GM12878 (cell line): ENCODE results near the gene GNAQ. TPM values are rescaled to one million over a fixed set of nuclear protein-coding genes. Genes with fewer than 3 reads are reported as not detected.

ENCODE experiments used
- ATAC-seq: fragments of 200-7000 bp; cut with Tn5 transposase; 3 replicates; pipeline ENCODE4 v1.9.1; 2020; ENCODE audit warnings: mild to moderate bottlenecking, moderate library complexity
- BruUV-seq: library from RNA; stranded (reverse); fragments of 400-500 nt; replicated peaks from 2 replicates; lab custom pipeline; 2021; lab: Mats Ljungman, UMichigan
- CTCF ChIA-PET: fragments of 300-600 bp; sonication (Branson Sonifier 250); formaldehyde crosslinking; extraction: SDS; loops from one replicate; lab custom pipeline; 2021; ENCODE audit warnings: inconsistent platforms; lab: Yijun Ruan, JAX
- POLR2A ChIA-PET: fragments of 350-600 bp; formaldehyde crosslinking; extraction: SDS; loops from one replicate; lab custom pipeline; 2021; ENCODE audit warnings: inconsistent platforms; lab: Charles Lee
- RAD21 ChIA-PET: fragments of 300-600 bp; sonication (Branson Sonifier 250); formaldehyde crosslinking; loops from one replicate; lab custom pipeline; 2023; ENCODE audit warnings: antibody characterized with exemption; ENCODE audit not compliant: unreplicated experiment; lab: Charles Lee
- SMC1A ChIA-PET: fragments of 300-600 bp; sonication (Branson Sonifier 250); formaldehyde crosslinking; loops from one replicate; lab custom pipeline; 2023; ENCODE audit not compliant: unreplicated experiment, uncharacterized antibody; lab: Charles Lee
- DNase-seq: peaks from one replicate; pipeline ENCODE4 v3.0.0-alpha.2; 2011; ENCODE audit warnings: low read depth, low spot score
- FAIRE-seq: peaks from 3 replicates; lab custom pipeline; 2011; peaks lifted over from hg19 to GRCh38; lab: Jason Lieb, UNC
- H2AFZ ChIP-seq: 2 replicates; pipeline ENCODE4 v1.6.0; 2011; ENCODE audit warnings: low read depth, low read length, control low read depth; ENCODE audit not compliant: control insufficient read depth
- H3K27ac ChIP-seq: 2 replicates; pipeline ENCODE4 v1.5.1; 2011; ENCODE audit warnings: control low read depth; ENCODE audit not compliant: control insufficient read depth, insufficient read depth
- H3K27me3 ChIP-seq, 2 experiments: replicated peaks in 1 of 2; 2 replicates each; pipeline versions ENCODE4 v1.6.0 to v1.6.1; 2011; ENCODE audit warnings: low read length in 1 of 2; ENCODE audit not compliant: control insufficient read depth in 2 of 2, insufficient read depth in 2 of 2
- H3K36me3 ChIP-seq, 2 experiments: 2 replicates each; pipeline ENCODE4 v1.5.1; 2011; ENCODE audit warnings: low read length in 1 of 2; ENCODE audit not compliant: control insufficient read depth in 2 of 2, insufficient read depth in 2 of 2
- H3K4me1 ChIP-seq: 2 replicates; pipeline ENCODE4 v1.6.1; 2011; ENCODE audit warnings: mild to moderate bottlenecking, low read length, moderate library complexity, mixed read lengths; ENCODE audit not compliant: control insufficient read depth, insufficient read depth
- H3K4me2 ChIP-seq: 2 replicates; pipeline ENCODE4 v1.6.0; 2011; ENCODE audit warnings: control low read depth; ENCODE audit not compliant: control insufficient read depth, insufficient read depth
- H3K4me3 ChIP-seq: fragments of 200-600 bp; sonication (generic); 2 replicates; pipeline ENCODE4 v1.5.1; 2016
- H3K79me2 ChIP-seq: 2 replicates; pipeline ENCODE4 v1.6.0; 2011; ENCODE audit warnings: low read length; ENCODE audit not compliant: control insufficient read depth, insufficient read depth
- H3K9ac ChIP-seq: 2 replicates; pipeline ENCODE4 v1.8.0; 2011; ENCODE audit warnings: low read length, control low read depth, mixed read lengths; ENCODE audit not compliant: control insufficient read depth, insufficient read depth
- H3K9me3 ChIP-seq: replicated peaks from 3 replicates; pipeline ENCODE4 v1.5.1; 2011; ENCODE audit warnings: mild to moderate bottlenecking, low read length; ENCODE audit not compliant: control insufficient read depth, insufficient read depth
- H4K20me1 ChIP-seq: 2 replicates; pipeline ENCODE4 v1.6.0; 2011; ENCODE audit not compliant: control insufficient read depth, insufficient read depth
- CEBPB ChIP-seq, 2 experiments: fragments of 150-350 bp in 1 of 2; IDR thresholded peaks; 2 replicates each; pipeline ENCODE4 v1.6.1; 2012 to 2014; ENCODE audit warnings: low read depth in 2 of 2, low read length in 2 of 2, borderline replicate concordance in 1 of 2, inconsistent platforms in 1 of 2
- CHD2 ChIP-seq: IDR thresholded peaks from 2 replicates; pipeline ENCODE4 v1.6.1; 2011; ENCODE audit warnings: low read depth, low read length, improper control_type of control experiment, borderline replicate concordance
- EZH2 ChIP-seq: IDR thresholded peaks from 2 replicates; pipeline ENCODE4 v1.6.1; 2012; ENCODE audit warnings: low read depth, mild to moderate bottlenecking, control low read depth, inconsistent platforms, low read length, borderline replicate concordance; ENCODE audit not compliant: control insufficient read depth
- GATAD2B ChIP-seq: fragments of 450-650 bp; conservative IDR thresholded peaks from 2 replicates; pipeline ENCODE4 v1.6.1; 2017; ENCODE audit warnings: low read depth, mild to moderate bottlenecking, moderate library complexity
- HDAC6 ChIP-seq: fragments of 200-600 bp; sonication (generic); IDR thresholded peaks from one replicate; pipeline ENCODE4 v1.8.0; 2017; ENCODE audit warnings: antibody characterized with exemption; ENCODE audit not compliant: unreplicated experiment
- KLF5 ChIP-seq: fragments of 450-650 bp; IDR thresholded peaks from 2 replicates; pipeline ENCODE4 v1.6.1; 2014; ENCODE audit warnings: mild to moderate bottlenecking; ENCODE audit not compliant: partially characterized antibody
- RELA ChIP-seq: fragments of 450-650 bp; IDR thresholded peaks from 2 replicates; pipeline ENCODE4 v1.8.0; 2014; ENCODE audit warnings: borderline replicate concordance; ENCODE audit not compliant: partially characterized antibody
- SP1 ChIP-seq: IDR thresholded peaks from one replicate; pipeline ENCODE4 v1.6.1; 2011; ENCODE audit warnings: low read depth, low read length
- TCF12 ChIP-seq: IDR thresholded peaks from 2 replicates; pipeline ENCODE4 v1.6.1; 2011; ENCODE audit warnings: low read depth, mild to moderate bottlenecking, low read length
- WGBS: methylation state at CpG from one replicate; pipeline ENCODE4 v1.1.6; 2016; ENCODE audit warnings: low lambda C conversion rate; ENCODE audit not compliant: insufficient replicate concordance, insufficient coverage; ENCODE audit errors: missing lambda C conversion rate; 5-methylcytosine and 5-hydroxymethylcytosine counted together
- in situ Hi-C: fragments of 300-500 bp; cut with MboI; formaldehyde crosslinking; loops from 9 replicates; pipeline ENCODE4 v1.14.3; 2018; ENCODE audit warnings: mixed read lengths
- intact Hi-C: fragments of 100-400 bp; cut with micrococcal nuclease; formaldehyde crosslinking; loops from one replicate; pipeline ENCODE4 v1.14.2; 2022; ENCODE audit not compliant: unreplicated experiment
- polyA plus RNA-seq, 11 experiments: library from polyadenylated mRNA; depleted of rRNA in 4 of 11; unstranded in 6 of 11; stranded (reverse) in 5 of 11; fragments of >200 nt; fragmentation: Nextera tagmentation in 4 of 11; fragmentation: Illumina TruSeq in 1 of 11; extraction: Ambion mirVana in 4 of 11; extraction: Trizol in 1 of 11; gene quantifications; 1 replicate in 1 of 11; 2 replicates in 10 of 11; pipeline versions ENCODE4 v1.2.1 to v1.2.3, GENCODE V29; 2011 to 2016; ENCODE audit warnings: inconsistent platforms in 2 of 11, missing spikeins in 2 of 11, low read depth in 1 of 11
- total RNA-seq, 4 experiments: library from RNA; depleted of rRNA in 3 of 4; stranded (reverse); fragments of >200 nt in 3 of 4; fragmentation: Illumina TruSeq in 1 of 4; extraction: Trizol in 1 of 4; gene quantifications; 2 replicates each; pipeline versions ENCODE4 v1.2.1 to v1.2.3, GENCODE V29; 2013 to 2021
- TF ChIP-seq, protein P1 (sequence below): IDR thresholded peaks from 2 replicates; pipeline ENCODE4 v1.6.1; 2011; ENCODE audit warnings: borderline replicate concordance, low read depth, mild to moderate bottlenecking, moderate library complexity, low read length; ENCODE audit not compliant: insufficient read depth, poor library complexity, severe bottlenecking
- TF ChIP-seq, protein P2 (sequence below): fragments of 450-650 bp; IDR thresholded peaks from 2 replicates; pipeline ENCODE4 v1.6.1; 2016; ENCODE audit warnings: mild to moderate bottlenecking

The GNAQ gene
- total and polyA plus RNA-seq, 10 of the 15 experiments (the other 5 are each of a cell fraction or from before 2014, with no cell fraction given) = 0.15 to 47.2 (median 0.49) TPM

- no peak overlapping the region for H3K27ac ChIP-seq
- SMC1A ChIA-PET = interaction anchor here (0.6 to 3.4 kb wide), 10 partner anchors 10 to 173 kb away, joined by 3 to 11 read pairs (median 4); no protein-coding TSS in a partner anchor
- WGBS = 19% methylated on average over 4 of the region's 4 CpGs
- RAD21 ChIA-PET = interaction anchor here (0.9 to 2.2 kb wide), 3 partner anchors 10 to 90 kb away, joined by 3 to 5 read pairs (median 5); no protein-coding TSS in a partner anchor
- no peak overlapping the region for H2AFZ ChIP-seq
- no peaks in the 10 kb centered on the region for H3K4me1 ChIP-seq
- FAIRE-seq (no peak), ATAC-seq (no peak), DNase-seq (no peak)
- in situ Hi-C loops = no loop called here
- POLR2A ChIA-PET = interaction anchor here (1.4 kb wide), 1 partner anchor 44 kb away, joined by 4 read pairs; no protein-coding TSS in a partner anchor
- no TSS peak for BruUV-seq
- no peak overlapping the region for H3K4me2 ChIP-seq
- no peaks in the 10 kb centered on the region for H3K36me3 ChIP-seq
- H3K4me3 ChIP-seq = no peak overlapping the region
- H3K79me2 ChIP-seq = no peaks in the 10 kb centered on the region
- no peaks in the 10 kb centered on the region for H4K20me1 ChIP-seq
- H3K27me3 ChIP-seq = no peaks in the 10 kb centered on the region
- CTCF ChIA-PET = interaction anchor here (0.7 to 2.2 kb wide), 5 partner anchors 14 to 104 kb away, joined by 3 to 6 read pairs (median 3); no protein-coding TSS in a partner anchor
- TF ChIP-seq, protein P1, sequence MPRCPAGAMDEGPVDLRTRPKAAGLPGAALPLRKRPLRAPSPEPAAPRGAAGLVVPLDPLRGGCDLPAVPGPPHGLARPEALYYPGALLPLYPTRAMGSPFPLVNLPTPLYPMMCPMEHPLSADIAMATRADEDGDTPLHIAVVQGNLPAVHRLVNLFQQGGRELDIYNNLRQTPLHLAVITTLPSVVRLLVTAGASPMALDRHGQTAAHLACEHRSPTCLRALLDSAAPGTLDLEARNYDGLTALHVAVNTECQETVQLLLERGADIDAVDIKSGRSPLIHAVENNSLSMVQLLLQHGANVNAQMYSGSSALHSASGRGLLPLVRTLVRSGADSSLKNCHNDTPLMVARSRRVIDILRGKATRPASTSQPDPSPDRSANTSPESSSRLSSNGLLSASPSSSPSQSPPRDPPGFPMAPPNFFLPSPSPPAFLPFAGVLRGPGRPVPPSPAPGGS = no peak
- TF ChIP-seq, protein P2, sequence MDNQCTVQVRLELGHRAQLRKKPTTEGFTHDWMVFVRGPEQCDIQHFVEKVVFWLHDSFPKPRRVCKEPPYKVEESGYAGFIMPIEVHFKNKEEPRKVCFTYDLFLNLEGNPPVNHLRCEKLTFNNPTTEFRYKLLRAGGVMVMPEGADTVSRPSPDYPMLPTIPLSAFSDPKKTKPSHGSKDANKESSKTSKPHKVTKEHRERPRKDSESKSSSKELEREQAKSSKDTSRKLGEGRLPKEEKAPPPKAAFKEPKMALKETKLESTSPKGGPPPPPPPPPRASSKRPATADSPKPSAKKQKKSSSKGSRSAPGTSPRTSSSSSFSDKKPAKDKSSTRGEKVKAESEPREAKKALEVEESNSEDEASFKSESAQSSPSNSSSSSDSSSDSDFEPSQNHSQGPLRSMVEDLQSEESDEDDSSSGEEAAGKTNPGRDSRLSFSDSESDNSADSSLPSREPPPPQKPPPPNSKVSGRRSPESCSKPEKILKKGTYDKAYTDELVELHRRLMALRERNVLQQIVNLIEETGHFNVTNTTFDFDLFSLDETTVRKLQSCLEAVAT = no peak
- TF ChIP-seq RELA (no peak), TCF12 (no peak), EZH2 (no peak), HDAC6 (no peak), SP1 (no peak), GATAD2B (no peak), CHD2 (no peak), KLF5 (no peak), CEBPB (IDR thresholded peaks at IDR 0.05; ENCODE audit: borderline replicate concordance in 1 of 2, low read depth in 2 of 2, low read length in 2 of 2) (no peak)
- no peak overlapping the region for H3K9ac ChIP-seq
- H3K9me3 ChIP-seq = no peaks in the 10 kb centered on the region
- intact Hi-C loops = no loop called here
These were observed 85.3 kb downstream of the GNAQ start for GRCh38 chr9:77946296-77946695.
